GM18867 (cell line): ENCODE data around the gene KBTBD12.

ENCODE experiments used
- ATAC-seq: cut with Tn5 transposase; IDR thresholded peaks from one replicate; pipeline ENCODE4 v1.9.1; 2021; ENCODE audit warnings: mild to moderate bottlenecking, moderate library complexity; ENCODE audit not compliant: unreplicated experiment

The KBTBD12 gene

GRCh38 chr3:128011140-128011539 is 96.1 kb downstream of the KBTBD12 start:
- no peak for ATAC-seq

GRCh38 chr3:128012050-128012449 is 97.0 kb downstream of the KBTBD12 start:
- no peak for ATAC-seq

GRCh38 chr3:128014548-128014947 is 99.5 kb downstream of the KBTBD12 start:
- ATAC-seq, result no peak

GRCh38 chr3:128016502-128016901 is 101.5 kb downstream of the KBTBD12 start:
- ATAC-seq, result no peak

GRCh38 chr3:128021768-128022372 is 106.8 kb downstream of the KBTBD12 start:
- ATAC-seq, result no peak

- no peak for ATAC-seq
Measured at GRCh38 chr3:128033102-128033501, 118.1 kb downstream of the KBTBD12 start.

- no peak for ATAC-seq
Measured at GRCh38 chr3:128036119-128036518, 121.1 kb downstream of the KBTBD12 start.
